ENCODE measurements around the gene RGPD4.
"Not testable (repeated sequence)": the region's sequence is repeated elsewhere in the genome, so short reads cannot be mapped to it uniquely, and the experiment has no call there.

Gene RGPD4

DNA sequence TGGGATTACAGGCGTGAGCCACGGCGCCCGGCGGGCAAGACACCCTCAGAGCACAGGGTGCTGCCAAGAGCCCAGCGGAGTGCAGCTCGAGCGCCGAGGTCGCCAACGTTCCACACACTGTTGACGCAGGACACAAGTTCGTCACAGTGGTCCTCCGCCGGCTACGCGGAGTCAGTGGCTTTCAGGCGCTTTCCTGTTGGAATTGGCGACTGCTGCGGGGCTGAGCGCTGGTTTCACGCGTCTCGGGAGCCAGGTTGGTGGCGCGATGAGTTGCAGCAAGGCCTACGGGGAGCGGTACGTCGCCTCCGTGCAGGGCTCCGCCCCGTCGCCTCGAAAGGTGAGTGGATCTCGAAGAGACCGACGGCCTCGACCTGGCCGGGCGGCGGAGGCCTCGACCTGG is at the start of gene RGPD4:
Gene RGPD4 (plus strand): TSS at position 144 of the 400 bp plus-strand sequence. CDS start 122 bp downstream, at position 266.
- H3K9me3 ChIP-seq (ENCODE audit: low read length); H3K4me1 ChIP-seq (ENCODE audit: insufficient read depth, low read length); H3K36me3 ChIP-seq (ENCODE audit: insufficient read depth, low read length); H3K4me3 ChIP-seq (ENCODE audit: low read depth in 1 of 2, low read length in 2 of 2); H3K27me3 ChIP-seq (ENCODE audit: control insufficient read depth in 1 of 2, insufficient read depth in 2 of 2, low read length in 2 of 2); H3K27ac ChIP-seq (ENCODE audit: low read depth, low read length); H3K9ac ChIP-seq (ENCODE audit: low read length): not testable (repeated sequence)

- H3K27me3 ChIP-seq (ENCODE audit: control insufficient read depth in 1 of 2, insufficient read depth in 2 of 2, low read length in 2 of 2), result no peaks in the 10 kb centered on the region
- no peak overlapping the region for H3K27ac ChIP-seq (ENCODE audit: low read depth, low read length)
- no peaks in the 10 kb centered on the region for H3K36me3 ChIP-seq (ENCODE audit: insufficient read depth, low read length)
- no peaks in the 10 kb centered on the region for H3K9me3 ChIP-seq (ENCODE audit: low read length)
- H3K4me1 ChIP-seq (ENCODE audit: insufficient read depth, low read length), result no peaks in the 10 kb centered on the region
- H3K4me3 ChIP-seq (ENCODE audit: low read depth in 1 of 2, low read length in 2 of 2), result no peak overlapping the region
- no peak overlapping the region for H3K9ac ChIP-seq (ENCODE audit: low read length)
These were observed 48.7 kb upstream of the RGPD4 start for GRCh38 chr2:107777974-107778373.

DNA sequence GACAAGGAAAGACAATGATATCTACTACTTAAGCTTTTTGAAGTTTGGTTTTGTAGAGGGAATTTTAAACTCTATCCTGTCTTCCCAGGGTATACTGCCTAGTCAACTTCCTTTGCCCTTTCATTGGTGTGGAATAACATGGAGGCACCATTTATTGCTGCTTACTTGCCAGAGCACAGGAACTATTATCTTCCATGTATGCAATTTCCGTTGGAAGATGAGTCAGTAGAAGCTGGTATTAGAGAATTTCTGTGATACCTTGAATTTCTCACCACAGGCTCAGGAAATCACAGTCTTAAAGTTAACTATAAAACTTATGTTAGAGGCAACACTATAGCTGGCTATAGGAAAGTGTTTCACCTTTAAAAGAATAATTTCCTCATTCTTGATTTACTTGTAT is 40.9 kb upstream of the RGPD4 start:
- Histone ChIP-seq H3K9me3 (ENCODE audit: low read length) (no peaks in the 10 kb centered on the region), H3K27me3 (ENCODE audit: control insufficient read depth in 1 of 2, insufficient read depth in 2 of 2, low read length in 2 of 2) (no peaks in the 10 kb centered on the region), H3K9ac (ENCODE audit: low read length) (no peak overlapping the region), H3K4me3 (ENCODE audit: low read depth in 1 of 2, low read length in 2 of 2) (no peak overlapping the region), H3K27ac (ENCODE audit: low read depth, low read length) (no peak overlapping the region), H3K36me3 (ENCODE audit: insufficient read depth, low read length) (no peaks in the 10 kb centered on the region), H3K4me1 (ENCODE audit: insufficient read depth, low read length) (no peaks in the 10 kb centered on the region)

DNA sequence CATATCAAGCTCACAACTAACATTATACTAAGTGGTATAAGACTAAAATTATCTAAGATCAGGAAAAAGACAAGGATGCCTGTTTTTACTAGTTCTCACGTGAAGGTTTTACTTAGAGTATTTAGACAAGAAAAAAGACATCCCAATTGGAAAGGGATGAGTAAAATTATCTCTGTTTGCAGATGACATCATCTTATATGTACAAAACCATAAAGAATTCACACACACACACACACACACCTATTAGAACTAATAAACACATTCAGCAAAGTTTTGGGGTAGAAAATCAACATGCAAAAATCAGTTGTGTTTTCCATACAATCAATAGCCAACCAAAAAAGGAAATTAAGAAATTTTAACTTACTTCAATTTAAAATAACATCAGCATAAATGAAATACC is 35.9 kb upstream of the RGPD4 start:
- H3K27ac ChIP-seq (ENCODE audit: low read depth, low read length), result no peak overlapping the region
- H3K4me1 ChIP-seq (ENCODE audit: insufficient read depth, low read length), result no peaks in the 10 kb centered on the region
- no peak overlapping the region for H3K4me3 ChIP-seq (ENCODE audit: low read depth in 1 of 2, low read length in 2 of 2)
- H3K9me3 ChIP-seq (ENCODE audit: low read length), result no peaks in the 10 kb centered on the region
- H3K9ac ChIP-seq (ENCODE audit: low read length), result no peak overlapping the region
- H3K27me3 ChIP-seq (ENCODE audit: control insufficient read depth in 1 of 2, insufficient read depth in 2 of 2, low read length in 2 of 2), result no peaks in the 10 kb centered on the region
- H3K36me3 ChIP-seq (ENCODE audit: insufficient read depth, low read length), result no peaks in the 10 kb centered on the region

DNA sequence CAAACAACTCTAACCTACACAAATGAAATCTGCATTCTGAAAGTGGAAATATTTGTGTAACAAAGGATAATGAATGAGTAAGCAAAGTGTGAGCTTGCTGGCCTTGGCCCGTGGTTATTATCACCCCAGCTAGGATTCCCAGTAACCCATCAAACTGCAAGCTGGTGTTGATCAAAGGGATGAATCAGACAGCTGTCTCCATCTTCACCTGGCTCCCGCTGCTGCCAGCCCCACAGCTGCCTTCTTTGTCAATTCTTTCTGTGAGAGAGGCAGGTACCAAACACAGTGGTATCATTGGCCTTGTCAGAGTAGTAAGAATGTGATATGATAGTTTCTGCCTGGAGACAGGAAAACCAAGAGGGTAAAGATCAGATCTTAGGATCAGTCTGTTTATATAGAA is 25.2 kb upstream of the RGPD4 start:
- Histone ChIP-seq H3K4me3 (ENCODE audit: low read depth in 1 of 2, low read length in 2 of 2) (no peak overlapping the region), H3K4me1 (ENCODE audit: insufficient read depth, low read length) (no peaks in the 10 kb centered on the region), H3K9ac (ENCODE audit: low read length) (no peak overlapping the region), H3K9me3 (ENCODE audit: low read length) (no peaks in the 10 kb centered on the region), H3K27ac (ENCODE audit: low read depth, low read length) (no peak overlapping the region), H3K27me3 (ENCODE audit: control insufficient read depth in 1 of 2, insufficient read depth in 2 of 2, low read length in 2 of 2) (no peaks in the 10 kb centered on the region), H3K36me3 (ENCODE audit: insufficient read depth, low read length) (no peaks in the 10 kb centered on the region)

DNA sequence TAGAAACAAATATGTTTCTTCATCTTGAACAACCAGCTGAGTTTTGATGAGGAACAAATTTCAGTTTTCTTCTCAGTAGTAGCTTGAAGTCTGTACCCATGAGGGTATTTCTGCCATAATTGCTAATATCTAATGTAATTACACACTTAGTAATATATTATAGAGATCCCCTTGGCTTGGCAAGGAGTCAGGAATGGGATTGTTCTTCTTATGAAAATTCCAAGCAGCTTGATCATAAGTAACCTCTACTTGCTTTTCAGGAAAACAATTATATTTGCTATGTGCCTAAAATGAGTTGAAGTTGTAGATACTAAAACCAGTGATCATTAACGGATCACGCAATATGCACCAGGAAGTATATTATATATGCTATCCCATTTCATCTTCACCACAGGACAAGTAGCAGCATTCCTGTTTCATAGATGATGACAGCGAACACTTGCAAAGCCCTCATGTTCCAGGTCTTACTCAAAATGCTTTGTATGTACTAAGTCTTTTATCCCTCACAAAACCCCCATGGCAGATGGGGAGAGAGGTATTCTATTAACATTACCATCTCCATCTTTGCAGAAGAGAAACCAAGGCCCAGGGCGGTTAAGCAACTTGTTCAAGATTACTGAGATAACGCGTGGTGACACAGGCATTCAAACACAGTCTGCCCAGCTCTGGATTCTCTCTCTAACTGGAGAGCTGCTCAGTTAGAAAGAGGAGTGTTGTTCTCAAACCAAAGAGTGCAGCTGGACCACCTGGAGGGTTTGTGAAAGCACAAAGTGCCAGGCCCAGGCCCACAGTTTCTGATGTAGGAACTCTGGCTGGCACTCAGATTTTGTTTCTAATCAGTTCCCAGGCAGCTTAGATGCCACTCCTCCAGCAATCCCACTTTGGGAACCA is 21.8 kb upstream of the RGPD4 start:
- no peaks in the 10 kb centered on the region for H3K36me3 ChIP-seq (ENCODE audit: insufficient read depth, low read length)
- H3K9ac ChIP-seq (ENCODE audit: low read length), result no peak overlapping the region
- no peak overlapping the region for H3K4me3 ChIP-seq (ENCODE audit: low read depth in 1 of 2, low read length in 2 of 2)
- no peaks in the 10 kb centered on the region for H3K9me3 ChIP-seq (ENCODE audit: low read length)
- peaks cover 8% of the 10 kb centered on the region for H3K4me1 ChIP-seq (ENCODE audit: insufficient read depth, low read length)
- no peak overlapping the region for H3K27ac ChIP-seq (ENCODE audit: low read depth, low read length)
- H3K27me3 ChIP-seq (ENCODE audit: control insufficient read depth in 1 of 2, insufficient read depth in 2 of 2, low read length in 2 of 2), result no peaks in the 10 kb centered on the region

- no peak overlapping the region for H3K4me3 ChIP-seq (ENCODE audit: low read depth in 1 of 2, low read length in 2 of 2)
- no peaks in the 10 kb centered on the region for H3K27me3 ChIP-seq (ENCODE audit: control insufficient read depth in 1 of 2, insufficient read depth in 2 of 2, low read length in 2 of 2)
- no peaks in the 10 kb centered on the region for H3K36me3 ChIP-seq (ENCODE audit: insufficient read depth, low read length)
- peaks cover 8% of the 10 kb centered on the region for H3K4me1 ChIP-seq (ENCODE audit: insufficient read depth, low read length)
- no peak overlapping the region for H3K9ac ChIP-seq (ENCODE audit: low read length)
- H3K9me3 ChIP-seq (ENCODE audit: low read length), result no peaks in the 10 kb centered on the region
- H3K27ac ChIP-seq (ENCODE audit: low read depth, low read length), result no peak overlapping the region
These were observed 19.8 kb upstream of the RGPD4 start for GRCh38 chr2:107806901-107807300.

- Histone ChIP-seq H3K9me3 (ENCODE audit: low read length) (no peaks in the 10 kb centered on the region), H3K27me3 (ENCODE audit: control insufficient read depth in 1 of 2, insufficient read depth in 2 of 2, low read length in 2 of 2) (no peaks in the 10 kb centered on the region), H3K36me3 (ENCODE audit: insufficient read depth, low read length) (no peaks in the 10 kb centered on the region), H3K4me1 (ENCODE audit: insufficient read depth, low read length) (peaks cover 8% of the 10 kb centered on the region), H3K27ac (ENCODE audit: low read depth, low read length) (no peak overlapping the region), H3K9ac (ENCODE audit: low read length) (no peak overlapping the region), H3K4me3 (ENCODE audit: low read depth in 1 of 2, low read length in 2 of 2) (no peak overlapping the region)
These were observed 18.7 kb upstream of the RGPD4 start for GRCh38 chr2:107807988-107808387.

- Histone ChIP-seq H3K4me1 (ENCODE audit: insufficient read depth, low read length) (peaks cover 8% of the 10 kb centered on the region), H3K9ac (ENCODE audit: low read length) (no peak overlapping the region), H3K27me3 (ENCODE audit: control insufficient read depth in 1 of 2, insufficient read depth in 2 of 2, low read length in 2 of 2) (no peaks in the 10 kb centered on the region), H3K4me3 (ENCODE audit: low read depth in 1 of 2, low read length in 2 of 2) (no peak overlapping the region), H3K27ac (ENCODE audit: low read depth, low read length) (no peak overlapping the region), H3K9me3 (ENCODE audit: low read length) (no peaks in the 10 kb centered on the region), H3K36me3 (ENCODE audit: insufficient read depth, low read length) (no peaks in the 10 kb centered on the region)
These were observed 17.7 kb upstream of the RGPD4 start for GRCh38 chr2:107808959-107809358.

DNA sequence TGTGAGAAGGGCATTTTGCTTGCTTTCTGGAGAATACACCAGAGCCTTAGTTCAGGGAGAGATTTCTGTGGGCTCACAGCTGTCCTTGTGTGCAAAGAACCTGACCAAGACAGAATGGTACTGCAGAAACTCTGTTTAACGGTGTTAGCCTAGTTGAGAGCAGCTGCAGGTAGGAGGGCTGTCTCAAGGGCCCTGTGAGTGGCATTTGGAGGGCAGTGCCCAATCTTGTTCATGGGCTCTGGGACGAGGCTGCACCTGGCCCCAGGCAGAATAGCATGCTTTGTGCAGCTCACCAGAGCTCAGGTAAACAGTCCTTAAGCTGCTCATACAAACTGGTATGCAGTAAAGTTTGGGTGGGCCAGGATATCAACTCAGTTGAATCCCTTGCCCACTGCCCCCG is 16.9 kb upstream of the RGPD4 start:
- H3K9me3 ChIP-seq (ENCODE audit: low read length), result no peaks in the 10 kb centered on the region
- no peak overlapping the region for H3K27ac ChIP-seq (ENCODE audit: low read depth, low read length)
- peaks cover 8% of the 10 kb centered on the region for H3K4me1 ChIP-seq (ENCODE audit: insufficient read depth, low read length)
- no peaks in the 10 kb centered on the region for H3K27me3 ChIP-seq (ENCODE audit: control insufficient read depth in 1 of 2, insufficient read depth in 2 of 2, low read length in 2 of 2)
- no peak overlapping the region for H3K4me3 ChIP-seq (ENCODE audit: low read depth in 1 of 2, low read length in 2 of 2)
- H3K9ac ChIP-seq (ENCODE audit: low read length), result no peak overlapping the region
- H3K36me3 ChIP-seq (ENCODE audit: insufficient read depth, low read length), result no peaks in the 10 kb centered on the region

GRCh38 chr2:107810734-107811133 is 16.0 kb upstream of the RGPD4 start:
- no peaks in the 10 kb centered on the region for H3K27me3 ChIP-seq (ENCODE audit: control insufficient read depth in 1 of 2, insufficient read depth in 2 of 2, low read length in 2 of 2)
- H3K9me3 ChIP-seq (ENCODE audit: low read length), result no peaks in the 10 kb centered on the region
- H3K9ac ChIP-seq (ENCODE audit: low read length), result no peak overlapping the region
- H3K36me3 ChIP-seq (ENCODE audit: insufficient read depth, low read length), result no peaks in the 10 kb centered on the region
- H3K4me3 ChIP-seq (ENCODE audit: low read depth in 1 of 2, low read length in 2 of 2), result no peak overlapping the region
- H3K27ac ChIP-seq (ENCODE audit: low read depth, low read length), result no peak overlapping the region
- H3K4me1 ChIP-seq (ENCODE audit: insufficient read depth, low read length), result peaks cover 8% of the 10 kb centered on the region

- Histone ChIP-seq H3K4me1 (ENCODE audit: insufficient read depth, low read length) (peaks cover 8% of the 10 kb centered on the region), H3K36me3 (ENCODE audit: insufficient read depth, low read length) (no peaks in the 10 kb centered on the region), H3K4me3 (ENCODE audit: low read depth in 1 of 2, low read length in 2 of 2) (no peak overlapping the region), H3K27ac (ENCODE audit: low read depth, low read length) (no peak overlapping the region), H3K9ac (ENCODE audit: low read length) (no peak overlapping the region), H3K9me3 (ENCODE audit: low read length) (no peaks in the 10 kb centered on the region), H3K27me3 (ENCODE audit: control insufficient read depth in 1 of 2, insufficient read depth in 2 of 2, low read length in 2 of 2) (no peaks in the 10 kb centered on the region)
These were observed 15.3 kb upstream of the RGPD4 start for GRCh38 chr2:107811411-107811810.
